ENCODE data around the gene RASAL1.
"Not testable (repeated sequence)": the region's sequence is repeated elsewhere in the genome, so short reads cannot be mapped to it uniquely, and the experiment has no call there.

The RASAL1 gene

DNA sequence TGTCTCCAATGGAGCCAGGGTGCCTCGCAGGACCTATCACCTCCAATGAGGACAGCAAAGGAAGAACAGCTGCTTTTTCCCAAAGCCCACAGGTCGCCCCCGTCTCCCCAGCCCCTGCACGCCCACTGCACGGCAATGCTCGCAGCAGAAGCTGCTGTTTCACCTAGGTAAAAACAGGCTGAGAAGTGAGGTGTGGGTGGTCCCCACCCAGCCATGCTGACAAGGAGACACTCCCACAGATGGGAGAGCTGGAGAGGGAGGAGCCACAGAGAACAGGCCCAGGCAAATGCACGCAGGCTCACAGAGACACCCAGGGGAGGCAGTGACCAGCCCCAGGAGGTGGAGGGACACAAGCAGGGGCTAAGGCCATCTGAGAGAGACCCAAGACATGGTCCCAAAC lies 24.4 kb upstream of the RASAL1 start:
- no peak for DNase-seq

- DNase-seq = no peak
Observed at GRCh38 chr12:113158439-113159203, 23.1 kb upstream of the RASAL1 start.

GRCh38 chr12:113157218-113157859 lies 21.8 kb upstream of the RASAL1 start:
- DNase-seq = no peak

GRCh38 chr12:113155646-113156045 lies 20.1 kb upstream of the RASAL1 start:
- DNase-seq = no peak

- no peak for DNase-seq
Observed at GRCh38 chr12:113155060-113155459, 19.5 kb upstream of the RASAL1 start.

GRCh38 chr12:113154351-113154973 lies 18.9 kb upstream of the RASAL1 start:
- DNase-seq = no peak

DNA sequence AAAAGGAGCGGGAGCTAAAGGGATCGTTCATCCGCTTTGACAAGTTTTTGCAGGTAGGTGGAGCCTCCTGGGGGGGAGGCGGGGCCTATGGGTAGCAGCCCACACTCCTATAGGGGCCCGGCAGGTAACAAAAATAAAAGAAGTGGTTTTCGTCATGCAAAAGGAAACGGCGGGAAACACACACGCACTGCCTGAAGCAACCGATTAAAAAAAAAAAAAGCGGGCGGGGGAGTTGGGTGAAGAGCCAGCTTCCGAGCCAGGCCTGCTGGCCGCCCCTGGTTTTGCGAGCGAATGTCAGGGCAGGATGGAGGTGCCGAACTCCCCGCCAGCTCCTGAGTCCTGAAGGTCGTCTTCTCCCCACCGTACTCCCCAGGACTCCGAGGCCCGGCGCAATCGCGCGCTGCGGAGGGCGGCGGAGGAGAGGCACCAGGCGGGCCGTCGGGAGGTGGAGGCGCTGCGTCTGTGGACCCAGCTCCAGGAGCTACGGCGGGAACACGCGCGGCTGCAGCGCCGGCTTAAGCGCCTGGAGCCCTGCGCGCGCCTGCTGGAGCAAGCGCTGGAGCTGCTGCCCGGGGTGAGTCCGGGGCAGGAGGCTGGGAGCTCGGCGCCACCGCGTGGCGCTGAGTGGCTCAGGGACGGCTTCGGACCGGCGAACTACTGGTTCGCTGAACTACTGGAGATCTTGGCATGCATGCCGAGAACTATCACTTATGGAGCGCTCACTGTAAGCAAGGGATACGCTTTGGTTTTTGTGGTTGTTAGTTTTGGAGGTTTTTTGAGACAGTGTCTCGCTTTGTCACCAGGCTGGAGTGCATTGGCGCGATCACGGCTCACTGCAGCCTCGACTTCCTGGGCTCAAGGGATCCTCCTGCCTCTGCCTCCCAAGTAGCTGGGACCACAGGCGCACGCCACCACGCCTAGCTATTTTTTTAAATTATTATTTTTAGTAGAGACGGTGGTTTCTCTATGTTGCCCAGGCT lies 17.6 kb upstream of the RASAL1 start:
- peak; percentile 72 to 74 for DNase-seq

DNA sequence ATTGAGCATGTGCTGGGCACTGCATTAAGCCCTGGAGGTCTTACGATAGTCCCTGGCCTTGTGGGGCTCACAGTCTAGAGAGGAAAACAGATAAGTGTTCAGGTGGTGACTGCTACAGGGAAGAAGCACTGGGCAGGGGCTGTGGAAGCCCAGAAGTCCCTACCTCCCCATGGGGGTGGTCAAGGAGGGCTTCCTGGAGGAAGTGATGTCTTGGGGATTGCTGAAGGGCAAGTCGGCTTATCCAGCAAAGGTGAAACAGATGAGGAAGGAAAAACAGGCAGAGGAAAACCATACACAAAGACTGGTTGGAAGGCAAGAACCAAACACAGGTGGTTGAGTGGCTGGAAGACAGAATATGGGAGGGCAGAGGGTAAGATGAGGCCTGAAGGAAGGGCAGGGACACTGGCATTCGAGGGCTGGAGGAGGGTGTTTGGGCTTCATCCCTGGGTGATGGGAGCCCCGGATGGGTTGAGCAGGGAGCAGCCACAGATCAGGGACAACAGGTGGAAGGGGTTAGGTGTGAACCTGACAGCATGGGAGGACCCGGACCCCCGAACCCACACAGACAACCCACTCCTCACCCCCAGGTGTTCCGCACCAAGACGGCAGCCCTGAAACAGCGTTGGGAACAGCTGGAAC lies 16.8 kb upstream of the RASAL1 start:
- DNase-seq = no peak

- no peak for DNase-seq
Observed at GRCh38 chr12:113151655-113152054, 16.1 kb upstream of the RASAL1 start.

- no peak for DNase-seq
Observed at GRCh38 chr12:113149361-113150150, 14.0 kb upstream of the RASAL1 start, which contains the start of gene CFAP73. Gene CFAP73, plus strand, starts transcription at chr12:113149724. Its CDS starts 134 bp downstream, at chr12:113149858.

GRCh38 chr12:113146999-113147398 lies 11.4 kb upstream of the RASAL1 start:
- DNase-seq = no peak

GRCh38 chr12:113145720-113146551 lies 10.4 kb upstream of the RASAL1 start:
- DNase-seq = no peak

DNA sequence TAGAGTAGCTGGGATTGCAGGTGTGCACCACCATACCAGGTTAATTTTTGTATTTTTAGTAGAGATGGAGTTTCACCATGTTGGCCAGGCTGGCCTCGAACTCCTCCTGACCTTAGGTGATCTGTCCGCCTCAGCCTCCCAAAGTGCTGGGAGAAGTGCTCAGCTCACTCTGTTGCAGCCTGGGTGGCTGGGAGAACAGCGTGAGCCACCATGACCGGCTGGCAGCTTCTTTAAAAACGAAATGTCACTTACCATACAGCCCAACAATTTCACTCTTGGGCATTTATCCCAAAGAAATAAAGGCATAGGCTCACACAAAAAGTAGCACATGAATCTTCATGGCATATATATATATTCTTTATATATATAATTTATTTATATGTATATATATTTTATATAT lies 9.2 kb upstream of the RASAL1 start:
- no peak for DNase-seq

DNA sequence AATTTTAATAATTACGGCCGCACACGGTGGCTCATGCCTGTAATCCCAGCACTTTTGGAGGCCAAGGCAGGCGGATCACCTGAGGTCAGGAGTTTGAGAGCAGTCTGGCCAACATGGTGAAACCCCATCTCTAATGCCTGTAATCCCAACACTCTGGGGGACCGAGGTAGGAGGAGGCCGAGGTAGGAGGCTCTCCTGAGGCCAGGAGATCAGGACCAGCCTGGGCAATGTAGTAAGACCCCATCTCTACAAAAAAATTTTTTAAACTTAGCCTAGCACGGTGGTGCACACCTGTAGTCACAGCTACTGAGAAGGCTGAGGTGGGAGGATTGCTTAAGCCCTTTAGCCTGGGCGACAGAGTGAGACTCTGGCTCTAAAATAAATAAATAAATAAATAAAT lies 8.4 kb upstream of the RASAL1 start:
- DNase-seq = no peak

DNA sequence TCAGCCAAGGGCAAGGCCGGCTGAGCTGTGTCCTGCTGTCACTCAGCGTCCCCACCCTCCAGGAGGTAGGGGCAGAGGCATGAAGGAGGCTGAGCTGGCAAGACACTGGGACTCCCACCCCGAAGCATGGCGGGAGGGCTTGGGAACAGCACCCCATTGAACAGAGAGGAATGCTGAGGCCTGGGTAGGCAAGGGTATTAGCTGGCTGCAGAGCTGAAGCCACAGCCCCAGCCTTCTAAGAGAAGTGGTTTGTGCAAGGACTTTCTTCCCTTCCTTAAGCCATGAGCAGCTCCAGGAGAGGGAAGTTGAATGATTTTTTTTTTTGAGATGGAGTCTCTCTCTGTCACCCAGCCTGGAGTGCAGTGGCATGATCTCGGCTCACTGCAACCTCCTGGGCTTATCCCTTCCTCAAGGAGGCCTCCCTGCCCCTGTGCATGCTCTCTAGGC lies 7.3 kb upstream of the RASAL1 start:
- no peak for DNase-seq

DNA sequence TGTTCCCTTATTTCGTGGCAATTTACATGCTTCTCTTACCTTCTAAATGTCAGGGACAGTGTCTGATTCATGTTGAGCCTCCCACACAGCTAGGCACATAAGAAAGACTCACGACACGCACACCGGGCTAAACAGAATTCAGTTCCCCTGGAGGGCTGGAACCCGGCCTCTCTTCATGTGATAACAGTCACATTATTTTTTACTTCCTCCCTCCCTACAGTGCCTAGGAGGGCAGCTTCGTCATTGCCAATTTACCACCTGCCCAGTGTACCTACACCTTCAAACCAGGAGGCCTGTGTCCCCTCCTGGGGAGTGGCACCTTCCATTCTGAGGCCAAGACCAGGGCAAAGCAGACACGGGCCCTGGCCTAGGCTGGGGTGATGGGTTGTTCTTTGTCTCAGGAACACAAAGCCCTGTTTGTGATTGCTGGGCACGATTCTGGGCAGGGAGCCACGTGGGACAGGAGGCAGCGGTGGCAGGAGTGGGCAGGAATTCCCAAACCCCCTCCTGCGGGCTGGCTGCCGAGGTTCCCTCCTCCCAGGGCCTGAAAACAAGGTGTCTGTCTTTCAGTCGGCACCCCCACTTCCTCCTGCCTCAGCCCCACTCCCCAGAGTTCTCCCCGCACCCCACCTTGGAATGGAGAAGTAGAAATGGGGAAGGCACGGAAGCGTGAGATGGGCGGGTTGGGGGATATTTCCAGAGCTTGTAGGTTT lies 6.8 kb upstream of the RASAL1 start:
- DNase-seq = peak in 1 of 2 donors; percentile 45

- DNase-seq = not testable (repeated sequence)
Observed at GRCh38 chr12:113141716-113142115, 6.2 kb upstream of the RASAL1 start.

GRCh38 chr12:113140706-113141105 lies 5.1 kb upstream of the RASAL1 start:
- no peak for DNase-seq

- no peak for DNase-seq
Observed at GRCh38 chr12:113138826-113139225, 3.3 kb upstream of the RASAL1 start.
